Measurements from ENCODE around the gene SLC26A3. TPM values are rescaled to one million over a fixed set of nuclear protein-coding genes. Genes with fewer than 3 reads are reported as not detected.

The SLC26A3 gene
- total RNA-seq, 2 donors from 2014 or later: 2,382 to 3,814 TPM

Other genes with a start within 250 kb of the SLC26A3 start
- gene COG5, start 239.3 kb downstream of the SLC26A3 start, total RNA-seq: 10 to 100 TPM; 39.7 to 45.8 TPM
- 1 to 10 TPM; 5.6 to 6.7 TPM for gene DUS4L, start 239.3 kb downstream of the SLC26A3 start, total RNA-seq
- 10 to 100 TPM; 64.9 to 72.7 TPM for gene BCAP29, start 223.0 kb downstream of the SLC26A3 start, total RNA-seq
- under 1 TPM; 0.08 to 0.24 TPM for gene SLC26A4, start 142.4 kb downstream of the SLC26A3 start, total RNA-seq
- gene CBLL1, start 59.1 kb downstream of the SLC26A3 start, total RNA-seq: 10 to 100 TPM; 19.2 to 22.1 TPM
- 100 to 1,000 TPM; 129 to 139 TPM for gene DLD, start 88.0 kb upstream of the SLC26A3 start, total RNA-seq
- gene LAMB1, start 199.9 kb upstream of the SLC26A3 start, total RNA-seq: 100 to 1,000 TPM in 1 of 2 donors, 10 to 100 TPM in 1; 95.9 to 132 TPM

Measured in left colon (tissue), 2 donors.